Measurements from ENCODE around the gene ZBED4.
A peak's percentile ranks its signal among the peaks of the same experiment; 100 is the strongest.

The ZBED4 gene

GRCh38 chr22:49929211-49929979 lies 75.8 kb downstream of the ZBED4 start:
- TF ChIP-seq CTCF (IDR thresholded peaks at IDR 0.05; ENCODE audit: borderline replicate concordance, insufficient read depth, low read depth, low read length) = peak; percentile 88
- no peak overlapping the region for H3K4me3 ChIP-seq (ENCODE audit: low read depth, low read length)

- no peak for TF ChIP-seq CTCF (IDR thresholded peaks at IDR 0.05; ENCODE audit: borderline replicate concordance, insufficient read depth, low read depth, low read length)
- H3K4me3 ChIP-seq (ENCODE audit: low read depth, low read length) = no peak overlapping the region
Measured at GRCh38 chr22:49929994-49930575, 76.4 kb downstream of the ZBED4 start.

GRCh38 chr22:49930596-49931412 lies 77.2 kb downstream of the ZBED4 start:
- H3K4me3 ChIP-seq (ENCODE audit: low read depth, low read length) = no peak overlapping the region
- TF ChIP-seq CTCF (IDR thresholded peaks at IDR 0.05; ENCODE audit: borderline replicate concordance, insufficient read depth, low read depth, low read length) = peak; percentile 78

- peak overlapping the region; percentile 68 for H3K4me3 ChIP-seq (ENCODE audit: low read depth, low read length)
Measured at GRCh38 chr22:49933236-49934159, 79.9 kb downstream of the ZBED4 start.

GRCh38 chr22:49934160-49934890 lies 80.7 kb downstream of the ZBED4 start:
- peak overlapping the region; percentile 68 for H3K4me3 ChIP-seq (ENCODE audit: low read depth, low read length)
- no peak for TF ChIP-seq CTCF (IDR thresholded peaks at IDR 0.05; ENCODE audit: borderline replicate concordance, insufficient read depth, low read depth, low read length)

More at GRCh38 chr22:49933236-49934159, 79.9 kb downstream of the ZBED4 start:
- TF ChIP-seq CTCF (IDR thresholded peaks at IDR 0.05; ENCODE audit: borderline replicate concordance, insufficient read depth, low read depth, low read length) = no peak
